Stimulated activated CD8-positive, alpha-beta memory T cell treated with anti-CD3 and anti-CD28 coated beads, Interleukin-4, amount 100 ng/mL, for 1 hour (primary cell): ENCODE measurements around the gene PGC.

Experiments used
- DNase-seq, 2 donors: peaks; one replicate each; pipeline ENCODE4 v3.0.0-alpha.2; 2020; ENCODE audit warnings: low read depth in 2 of 2, low spot score in 1 of 2

Gene PGC

DNA sequence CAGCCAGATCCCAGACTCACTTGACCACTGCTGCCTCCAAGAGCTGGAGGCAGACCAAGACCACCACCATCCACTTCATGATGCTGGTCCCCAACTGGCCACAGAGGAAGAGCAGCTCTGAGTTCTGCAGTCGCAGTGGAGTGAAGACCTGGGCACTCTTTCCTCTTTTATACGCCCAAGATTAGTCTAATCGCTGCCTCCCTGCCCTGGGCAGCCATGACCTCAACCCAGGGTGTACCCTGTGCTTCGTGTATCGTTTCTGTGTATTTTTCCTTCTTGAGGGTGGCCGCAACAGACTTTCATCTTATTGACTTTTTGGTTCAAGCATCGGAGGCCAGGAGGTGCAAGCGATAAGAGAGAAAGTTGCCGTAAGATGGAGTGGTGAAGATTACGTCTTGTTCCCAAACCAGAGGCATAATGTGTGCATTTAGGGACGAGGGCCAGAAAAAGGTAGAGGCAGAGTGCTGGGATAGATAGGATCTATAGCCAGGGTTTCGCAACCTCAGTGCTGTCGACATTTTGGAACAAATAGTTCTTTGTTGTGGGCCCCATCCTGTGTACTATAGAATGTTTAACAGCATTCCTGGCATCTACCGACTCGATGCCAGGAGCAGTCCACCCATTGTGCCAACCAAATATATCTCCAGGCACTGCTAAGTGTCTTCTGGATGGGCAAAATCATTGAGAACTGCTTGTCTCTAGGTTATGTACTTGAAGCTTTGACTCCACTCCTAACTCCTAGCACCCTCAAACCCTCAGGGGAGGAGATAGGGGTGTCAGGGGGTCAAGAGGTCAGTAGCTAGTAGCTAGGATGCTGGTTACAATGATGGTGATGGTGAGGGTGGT, at the start of gene PGC:
Gene PGC, minus strand, starts transcription at position 142 of the 846 bp plus-strand sequence. Its CDS starts 63 bp downstream, at position 79.
- no peak for DNase-seq

- DNase-seq: no peak
Measured at GRCh38 chr6:41796474-41796873, 49.3 kb upstream of the PGC start.

DNA sequence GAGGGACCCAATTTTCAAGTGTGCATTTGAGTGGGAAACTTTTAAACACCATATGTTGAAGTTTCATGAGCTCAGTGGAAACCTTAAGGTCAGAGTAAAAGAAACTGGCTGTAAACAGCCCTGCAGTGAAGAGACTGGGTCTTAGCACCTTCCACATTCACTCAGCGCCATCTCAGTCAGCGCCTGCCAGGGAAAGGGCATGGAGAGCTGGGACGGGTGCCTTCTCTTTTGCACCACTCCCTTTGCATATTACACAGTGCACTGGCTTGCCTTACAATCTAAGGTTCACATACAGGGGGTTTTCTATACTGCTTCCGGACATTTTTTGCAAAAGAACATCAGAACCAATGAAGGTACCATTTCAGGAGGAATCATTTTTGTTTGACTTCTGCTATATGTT, 44.8 kb upstream of the PGC start:
- DNase-seq: no peak

- DNase-seq: no peak
Measured at GRCh38 chr6:41791305-41791704, 44.1 kb upstream of the PGC start.

GRCh38 chr6:41790045-41790444, 42.8 kb upstream of the PGC start:
- DNase-seq: no peak

- no peak for DNase-seq
Measured at GRCh38 chr6:41789390-41789724, 42.2 kb upstream of the PGC start.

DNA sequence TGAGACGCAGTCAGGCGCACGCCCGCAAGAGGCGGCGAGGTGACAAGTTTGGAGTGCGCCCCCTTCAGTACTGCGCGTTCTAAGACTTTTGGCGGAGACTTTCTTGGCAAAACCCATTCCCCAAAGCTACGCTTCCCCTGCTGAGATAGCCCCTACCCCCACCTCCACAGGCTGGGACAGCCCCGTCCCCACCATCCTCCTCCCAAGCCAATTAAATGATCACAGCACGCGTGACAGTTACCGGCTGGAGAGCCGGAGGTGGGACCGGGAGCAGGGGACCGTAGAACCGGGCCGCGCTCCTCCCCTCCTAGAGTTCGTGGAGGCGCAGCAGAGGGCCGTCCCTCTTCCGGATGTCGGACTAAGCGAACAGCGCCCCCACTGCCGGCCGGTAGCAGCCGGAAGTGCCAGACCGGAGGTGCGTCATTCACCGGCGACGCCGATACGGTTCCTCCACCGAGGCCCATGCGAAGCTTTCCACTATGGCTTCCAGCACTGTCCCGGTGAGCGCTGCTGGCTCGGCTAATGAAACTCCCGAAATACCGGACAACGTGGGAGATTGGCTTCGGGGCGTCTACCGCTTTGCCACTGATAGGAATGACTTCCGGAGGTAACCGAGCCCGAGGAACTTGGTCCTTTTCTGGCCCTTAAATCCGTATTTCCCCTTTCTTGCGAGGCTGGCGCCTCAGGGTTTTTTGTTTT, 40.2 kb upstream of the PGC start, which contains the start of gene TOMM6:
Gene TOMM6, plus strand, starts transcription at position 476 of the 699 bp plus-strand sequence. Its CDS starts 4 bp downstream, at position 480.
- peak; percentile 86 to 90 for DNase-seq

DNA sequence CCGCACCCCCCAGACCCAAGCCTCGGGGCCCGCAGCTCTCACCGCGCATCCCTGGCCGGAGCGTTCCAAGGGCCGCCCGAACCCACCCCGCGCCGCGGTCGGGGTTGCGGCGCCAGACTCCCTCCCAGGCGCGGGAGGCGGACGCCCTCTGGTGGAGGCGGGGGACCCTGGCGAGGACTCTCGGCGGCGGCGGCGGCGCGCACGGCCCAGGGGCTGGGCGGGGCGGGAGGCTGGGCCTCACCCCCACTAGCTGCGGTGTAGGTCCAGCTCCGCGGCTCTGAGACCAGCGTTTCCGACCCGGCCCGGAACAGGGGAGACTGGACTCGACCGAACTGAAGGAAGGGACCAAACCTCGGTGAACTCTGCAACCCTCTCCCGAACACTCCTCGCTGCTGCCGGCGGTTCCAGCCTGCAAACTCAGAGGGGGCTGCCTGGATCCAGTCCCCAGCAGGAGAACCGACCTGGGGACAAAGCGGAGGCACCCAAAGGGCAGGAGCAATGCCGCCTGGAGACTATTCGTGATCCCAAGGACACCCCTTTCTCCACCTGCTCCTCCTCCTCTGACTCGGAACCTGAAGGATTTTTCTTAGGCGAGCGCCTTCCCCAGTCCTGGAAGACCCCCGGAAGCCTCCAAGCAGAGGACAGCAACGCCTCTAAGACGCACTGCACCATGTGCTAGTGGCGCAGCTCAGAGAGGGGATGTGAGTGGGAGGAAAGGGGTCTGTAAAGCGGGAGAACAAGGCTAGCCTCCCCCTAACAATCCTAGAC, 39.4 kb upstream of the PGC start:
- peak; percentile 68 to 76 for DNase-seq

DNA sequence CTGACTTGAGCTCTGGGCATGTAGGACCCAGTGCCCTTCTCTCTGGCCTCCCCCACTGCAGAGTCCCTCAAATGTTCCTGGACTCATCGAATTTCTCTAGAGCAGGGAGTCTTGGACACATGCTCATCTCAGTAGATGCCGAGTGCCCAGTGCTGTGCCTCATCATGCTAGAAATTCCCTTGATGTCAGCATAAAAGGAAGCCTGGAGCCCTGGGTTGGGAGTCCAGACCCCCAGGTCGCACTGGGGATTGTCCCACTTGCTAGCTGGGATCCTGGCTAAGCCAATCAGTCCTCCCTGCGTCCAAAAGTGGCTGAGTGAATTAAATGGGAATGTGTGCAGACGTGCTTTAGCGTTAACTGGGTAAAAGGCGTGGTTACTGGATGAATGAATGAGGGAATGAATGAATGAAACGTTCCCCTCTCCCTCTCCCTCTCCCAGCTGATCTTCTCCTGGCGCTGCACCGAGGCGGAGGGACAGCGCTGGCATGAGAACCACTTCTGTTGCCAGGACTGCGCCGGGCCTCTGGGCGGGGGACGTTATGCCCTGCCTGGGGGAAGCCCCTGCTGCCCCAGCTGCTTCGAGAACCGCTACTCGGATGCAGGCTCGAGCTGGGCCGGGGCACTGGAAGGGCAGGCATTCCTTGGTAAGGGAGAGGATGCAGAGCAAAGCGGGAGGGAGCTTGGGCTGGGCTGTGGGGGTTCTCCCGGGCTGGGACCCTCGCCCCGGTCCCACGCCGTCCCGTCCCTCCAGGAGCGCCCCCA, 38.7 kb upstream of the PGC start:
- no peak for DNase-seq

DNA sequence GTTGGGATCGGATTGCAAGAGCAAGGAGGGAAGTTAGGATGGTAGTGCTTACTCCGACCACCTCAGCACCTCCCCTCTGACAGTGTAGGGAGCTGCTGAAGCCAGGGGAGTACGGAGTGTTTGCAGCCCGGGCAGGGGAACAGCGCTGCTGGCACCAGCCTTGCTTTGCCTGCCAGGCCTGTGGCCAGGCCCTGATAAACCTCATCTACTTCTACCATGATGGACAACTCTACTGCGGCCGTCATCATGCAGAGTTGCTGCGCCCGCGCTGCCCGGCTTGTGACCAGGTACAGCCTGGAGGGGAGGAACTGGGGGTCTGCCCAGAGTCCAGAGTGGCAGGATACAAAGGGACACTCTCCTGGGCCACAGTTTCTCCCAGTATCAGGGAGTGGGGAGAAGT, 38.1 kb upstream of the PGC start:
- no peak for DNase-seq

DNA sequence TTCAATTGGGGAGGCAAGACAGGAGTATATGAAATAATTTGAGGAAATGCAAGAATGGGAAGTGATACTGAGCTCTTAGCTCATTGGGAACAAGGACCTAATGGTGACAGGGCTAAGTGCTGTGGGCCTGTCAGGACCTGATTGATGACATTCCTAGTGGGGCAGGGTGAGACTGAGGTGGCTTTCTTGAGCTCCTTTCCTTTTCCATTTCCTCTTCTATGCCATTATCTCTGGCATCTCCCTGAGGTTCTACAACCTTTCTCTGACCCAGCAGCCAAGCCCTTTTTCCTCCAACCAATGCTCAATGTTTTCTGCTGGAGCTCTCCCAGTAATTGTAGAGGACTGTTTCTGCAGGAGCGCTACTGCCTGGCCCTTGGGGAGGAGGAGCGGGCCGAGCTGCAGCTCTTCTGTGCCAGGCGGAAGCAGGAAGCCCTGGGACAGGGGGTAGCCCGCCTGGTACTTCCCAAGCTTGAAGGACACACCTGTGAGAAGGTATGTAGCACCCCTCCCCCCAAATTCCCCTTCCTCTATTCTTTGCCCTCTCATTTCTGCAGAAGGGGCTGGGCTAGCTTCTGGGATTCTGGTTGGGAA, 37.5 kb upstream of the PGC start:
- no peak for DNase-seq

DNA sequence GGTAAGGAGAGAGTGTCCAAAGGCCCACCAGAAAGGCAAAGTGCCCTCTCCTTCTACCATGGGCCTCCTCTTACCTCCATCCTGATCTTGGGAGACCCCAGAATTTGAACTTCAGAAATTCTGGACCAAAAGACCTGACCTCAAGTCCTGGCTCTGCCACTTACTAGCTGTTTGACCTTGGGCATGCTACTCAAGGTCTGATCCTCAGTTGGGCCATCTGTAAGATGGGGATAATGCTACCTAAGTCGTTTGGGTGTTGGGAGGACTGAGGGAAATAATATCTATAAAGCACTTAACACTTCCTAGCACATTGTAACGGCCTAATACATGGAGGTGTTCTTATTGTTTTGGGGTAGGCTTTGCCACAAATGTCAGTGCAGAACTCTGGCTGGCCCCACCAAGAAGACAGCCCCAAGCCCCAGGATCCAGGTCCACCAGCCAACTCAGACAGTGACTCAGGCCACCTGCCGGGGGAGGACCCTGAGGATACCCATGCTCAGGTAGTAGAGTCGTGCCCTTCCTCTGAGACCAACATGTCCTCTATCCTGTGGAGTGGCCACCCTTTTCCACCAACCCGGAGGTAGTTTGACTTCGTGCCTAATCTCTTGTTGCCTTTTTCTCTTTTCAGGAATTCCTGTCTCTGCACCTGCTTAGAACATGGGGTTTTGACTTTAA, 36.0 kb upstream of the PGC start:
- DNase-seq: no peak

GRCh38 chr6:41781366-41781730, 34.2 kb upstream of the PGC start:
- DNase-seq: no peak

DNA sequence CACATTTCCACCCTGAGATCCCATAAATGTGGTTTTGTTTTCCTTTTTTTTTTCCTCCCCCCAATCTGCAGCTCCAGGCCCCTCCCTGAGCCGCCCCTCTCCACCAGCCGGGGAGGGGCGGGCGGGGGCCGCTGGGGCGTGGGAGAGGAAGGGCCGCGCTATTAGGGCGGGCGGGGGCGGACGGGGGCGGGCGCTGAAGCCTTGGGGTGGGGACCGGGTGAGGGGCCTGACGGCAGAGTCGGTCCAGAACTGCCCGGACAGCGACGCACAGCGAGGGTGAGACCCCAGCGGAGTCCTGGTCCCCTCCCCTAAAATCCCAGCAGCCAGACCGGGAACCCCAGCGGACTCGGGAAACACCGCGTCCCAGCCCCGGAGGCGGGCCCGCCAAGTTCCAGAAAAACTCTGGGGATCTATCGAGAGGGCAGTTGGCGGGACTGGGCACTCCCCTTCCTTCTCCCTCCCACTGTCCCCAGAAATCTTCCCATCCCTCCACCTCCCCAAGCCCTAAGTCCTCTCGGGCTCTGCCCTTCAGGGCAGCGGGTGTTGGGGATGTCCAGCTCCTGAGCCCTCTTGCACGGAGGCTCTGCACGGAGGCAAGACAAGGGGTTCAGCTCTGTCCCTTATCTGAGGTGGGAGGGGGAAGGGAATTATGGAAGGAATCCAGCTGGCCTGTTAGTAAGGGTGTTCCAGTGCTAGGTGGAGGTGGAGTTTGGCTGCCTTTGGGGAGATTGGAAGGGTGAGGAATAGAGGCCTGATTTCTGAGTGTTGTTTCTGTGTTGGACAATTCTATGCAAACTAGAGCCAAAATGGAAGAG, 33.6 kb upstream of the PGC start, which contains the start of gene PRICKLE4:
Gene PRICKLE4, plus strand, starts transcription at position 232 of the 815 bp plus-strand sequence. CDS start 2,692 bp downstream, outside the sequence.
- DNase-seq: no peak

- DNase-seq: peak; percentile 99 to 100
Measured at GRCh38 chr6:41779788-41780550, 32.8 kb upstream of the PGC start, which contains the start of gene FRS3. TSS of gene FRS3 (minus strand) at chr6:41779900. CDS start at chr6:41776987, 2,913 bp downstream.

DNA sequence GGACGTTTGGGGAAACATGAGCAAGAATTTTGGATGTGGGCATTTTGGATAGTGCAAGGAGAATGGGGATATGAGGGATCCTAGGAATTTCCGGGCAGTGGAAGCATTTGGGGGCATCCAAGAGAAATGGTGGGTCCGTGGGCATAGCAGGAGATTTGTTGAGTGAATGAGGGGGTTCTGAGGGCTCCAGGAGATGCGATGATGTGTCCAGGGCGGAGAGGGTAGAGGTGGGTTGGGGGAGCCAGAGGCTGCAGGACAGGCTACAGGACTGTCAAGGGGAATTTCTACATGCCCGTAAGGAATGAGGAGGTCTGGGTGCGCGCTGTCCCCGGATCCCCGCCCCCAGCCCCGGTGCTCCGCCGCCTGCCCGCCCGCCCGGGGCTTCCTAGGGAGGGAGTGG, 32.1 kb upstream of the PGC start:
- no peak for DNase-seq

GRCh38 chr6:41778895-41779294, 31.7 kb upstream of the PGC start:
- no peak for DNase-seq

GRCh38 chr6:41777551-41778285, 30.5 kb upstream of the PGC start:
- DNase-seq: no peak
